PC-3 (cell line): Measurements from ENCODE around the gene NUP210L.

ENCODE experiments used
- CTCF ChIP-seq: fragments of 300-600 bp; sonication (generic); conservative IDR thresholded peaks from 2 replicates; pipeline ENCODE4 v1.5.1; 2017; ENCODE audit warnings: antibody characterized with exemption, low read depth, mild to moderate bottlenecking, low read length
- EZH2 ChIP-seq: fragments of 300-600 bp; sonication (generic); IDR thresholded peaks from one replicate; pipeline ENCODE4 v1.6.1; 2017; ENCODE audit warnings: antibody characterized with exemption, mild to moderate bottlenecking, low read length; ENCODE audit not compliant: unreplicated experiment
- EZH2phosphoT487 ChIP-seq: fragments of 300-600 bp; sonication (generic); IDR thresholded peaks from 2 replicates; pipeline ENCODE4 v1.6.1; 2018; ENCODE audit warnings: mild to moderate bottlenecking, antibody characterized with exemption, low read length, borderline replicate concordance

DNA sequence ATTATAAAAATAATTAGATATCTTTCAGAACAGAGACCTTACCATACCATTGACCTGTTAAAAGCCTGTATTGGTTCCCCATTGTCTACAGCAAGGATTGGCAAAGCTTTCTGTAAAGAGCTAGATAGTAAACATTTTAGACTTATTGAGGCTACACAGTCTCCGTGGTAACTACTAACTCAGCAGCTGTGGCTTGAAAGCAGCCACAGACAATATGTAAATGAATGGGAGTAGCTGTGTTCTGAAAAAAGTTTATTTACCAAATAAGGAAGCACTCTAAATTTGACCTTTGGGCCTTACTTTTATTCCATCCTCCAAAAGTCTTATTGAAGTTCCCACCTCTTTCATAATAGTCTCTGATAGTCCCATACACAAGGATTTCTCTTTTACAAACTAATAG, 39.7 kb downstream of the NUP210L start:
- no peak for TF ChIP-seq CTCF
- no peak for TF ChIP-seq EZH2
- no peak for TF ChIP-seq EZH2phosphoT487
